K562 (cell line): ENCODE measurements around the gene SLC30A1. TPM values are rescaled to one million over a fixed set of nuclear protein-coding genes. Genes with fewer than 3 reads are reported as not detected.

Experiments
- ARHGAP35 ChIP-seq: fragments of 450-650 bp; IDR thresholded peaks from 2 replicates; pipeline ENCODE4 v1.6.1; 2018; ENCODE audit not compliant: partially characterized antibody
- BRF1 ChIP-seq: IDR thresholded peaks from 3 replicates; pipeline ENCODE4 v1.6.1; 2011; ENCODE audit warnings: borderline replicate concordance, mild to moderate bottlenecking; ENCODE audit not compliant: insufficient read length; ENCODE audit errors: extremely low read depth
- CHD4 ChIP-seq: fragments of 200-600 bp; sonication (generic); IDR thresholded peaks from 3 replicates; pipeline ENCODE4 v1.6.1; 2012; ENCODE audit warnings: low read depth, mild to moderate bottlenecking, mixed read lengths, low read length, inconsistent platforms; ENCODE audit not compliant: insufficient read depth, insufficient replicate concordance, poor library complexity, severe bottlenecking
- CREB5 ChIP-seq: fragments of 250-450 bp; sonication (Bioruptor Pico); IDR thresholded peaks from 2 replicates; pipeline ENCODE4 v1.5.0; 2020; ENCODE audit warnings: mild to moderate bottlenecking
- DACH1 ChIP-seq: fragments of 450-650 bp; IDR thresholded peaks from 2 replicates; pipeline ENCODE4 v1.6.1; 2018; ENCODE audit not compliant: partially characterized antibody
- DMBX1 ChIP-seq: fragments of 250-450 bp; sonication (Bioruptor Pico); IDR thresholded peaks from 2 replicates; pipeline ENCODE4 v1.8.0; 2022; ENCODE audit warnings: inconsistent platforms, mild to moderate bottlenecking, moderate library complexity, borderline replicate concordance
- EP300 ChIP-seq: IDR thresholded peaks from 2 replicates; pipeline ENCODE4 v1.6.1; 2012; ENCODE audit warnings: low read length, improper control_type of control experiment
- EWSR1 ChIP-seq: fragments of 450-650 bp; IDR thresholded peaks from 2 replicates; pipeline ENCODE4 v1.6.1; 2018; ENCODE audit warnings: borderline replicate concordance, mild to moderate bottlenecking, low read depth, moderate library complexity; ENCODE audit not compliant: partially characterized antibody
- FOXA1 ChIP-seq: fragments of 450-650 bp; IDR thresholded peaks from 2 replicates; pipeline ENCODE4 v1.6.1; 2016; ENCODE audit warnings: mild to moderate bottlenecking, borderline replicate concordance
- HDAC6 ChIP-seq: IDR thresholded peaks from 2 replicates; pipeline ENCODE4 v1.6.1; 2012; ENCODE audit warnings: low read depth, mild to moderate bottlenecking, control low read depth, inconsistent platforms, low read length, moderate library complexity
- HDGF ChIP-seq: fragments of 450-650 bp; IDR thresholded peaks from 2 replicates; pipeline ENCODE4 v1.6.1; 2016
- MAFK ChIP-seq: IDR thresholded peaks from 2 replicates; pipeline ENCODE4 v1.6.1; 2011; ENCODE audit warnings: low read length, improper control_type of control experiment
- MAX ChIP-seq: sonication (generic); formaldehyde crosslinking; IDR thresholded peaks from 2 replicates; pipeline ENCODE4 v1.9.0; 2022; ENCODE audit warnings: mild to moderate bottlenecking, missing genetic modification reagents
- MED1 ChIP-seq: sonication (generic); formaldehyde crosslinking; IDR thresholded peaks from 2 replicates; pipeline ENCODE4 v1.8.1; 2023; ENCODE audit warnings: missing genetic modification reagents, borderline replicate concordance
- MEIS2 ChIP-seq: fragments of 450-650 bp; IDR thresholded peaks from 2 replicates; pipeline ENCODE4 v1.6.1; 2014; ENCODE audit warnings: mild to moderate bottlenecking; ENCODE audit not compliant: partially characterized antibody
- MYNN ChIP-seq, 2 experiments: sonication (generic); formaldehyde crosslinking in 1 of 2; IDR thresholded peaks; 2 replicates each; pipeline versions ENCODE4 v1.5.0 to v1.6.1; 2016 to 2020; ENCODE audit warnings: antibody characterized with exemption in 1 of 2, missing genetic modification reagents in 1 of 2
- SMAD2 ChIP-seq: fragments of 150-350 bp; IDR thresholded peaks from 2 replicates; pipeline ENCODE4 v1.6.1; 2014; ENCODE audit warnings: low read depth, mild to moderate bottlenecking, low read length
- SNAPC5 ChIP-seq: fragments of 250-450 bp; sonication (Bioruptor Pico); IDR thresholded peaks from 2 replicates; pipeline ENCODE4 v1.8.0; 2021; ENCODE audit warnings: moderate library complexity, mild to moderate bottlenecking, inconsistent platforms
- SRSF9 ChIP-seq: fragments of 200-400 bp; formaldehyde crosslinking; IDR thresholded peaks from 2 replicates; pipeline ENCODE4 v1.6.1; 2017; ENCODE audit warnings: low read depth, low read length, borderline replicate concordance
- THRAP3 ChIP-seq: fragments of 450-650 bp; IDR thresholded peaks from 2 replicates; pipeline ENCODE4 v1.6.1; 2016; ENCODE audit warnings: mild to moderate bottlenecking, inconsistent platforms, borderline replicate concordance
- ZBTB8A ChIP-seq: fragments of 450-650 bp; IDR thresholded peaks from 2 replicates; pipeline ENCODE4 v1.6.1; 2018; ENCODE audit warnings: mild to moderate bottlenecking, moderate library complexity; ENCODE audit not compliant: partially characterized antibody
- ZEB2 ChIP-seq: fragments of 450-650 bp; IDR thresholded peaks from 2 replicates; pipeline ENCODE4 v1.6.1; 2016
- ZNF143 ChIP-seq: sonication (generic); formaldehyde crosslinking; IDR thresholded peaks from 2 replicates; pipeline ENCODE4 v1.9.0; 2022; ENCODE audit warnings: mild to moderate bottlenecking, missing genetic modification reagents
- ZNF217 ChIP-seq: sonication (generic); formaldehyde crosslinking; IDR thresholded peaks from 2 replicates; pipeline ENCODE4 v1.8.0; 2022; ENCODE audit warnings: mild to moderate bottlenecking, missing genetic modification reagents
- ZNF274 ChIP-seq: IDR thresholded peaks from 2 replicates; pipeline ENCODE4 v1.6.1; 2011; ENCODE audit warnings: low read depth, mild to moderate bottlenecking, low read length, moderate library complexity, borderline replicate concordance
- ZNF282 ChIP-seq: sonication (generic); formaldehyde crosslinking; IDR thresholded peaks from 2 replicates; pipeline ENCODE4 v1.8.1; 2023; ENCODE audit warnings: missing genetic modification reagents
- ZNF347 ChIP-seq: fragments of 450-650 bp; formaldehyde crosslinking; IDR thresholded peaks from 2 replicates; pipeline ENCODE4 v1.4.0; 2020; ENCODE audit warnings: low read depth, mild to moderate bottlenecking, moderate library complexity
- ZSCAN29 ChIP-seq: fragments of 450-650 bp; IDR thresholded peaks from 2 replicates; pipeline ENCODE4 v1.6.1; 2017
- polyA plus RNA-seq, 8 experiments: library from polyadenylated mRNA; depleted of rRNA in 4 of 8; stranded (reverse) in 5 of 8; unstranded in 3 of 8; fragments of >200 nt; fragmentation: Nextera tagmentation in 2 of 8; fragmentation: Illumina TruSeq in 1 of 8; extraction: Ambion mirVana in 2 of 8; extraction: Trizol in 1 of 8; gene quantifications; 2 replicates each; pipeline versions ENCODE4 v1.2.1 to v1.2.3, GENCODE V29; 2011 to 2014; ENCODE audit warnings: inconsistent platforms in 1 of 8, missing spikeins in 1 of 8
- total RNA-seq, 7 experiments: library from RNA; depleted of rRNA in 6 of 7; stranded (reverse); fragments of >200 nt in 6 of 7; fragmentation: Illumina TruSeq in 2 of 7; extraction: Trizol in 2 of 7; gene quantifications; 2 replicates each; pipeline versions ENCODE4 v1.2.1 to v1.2.3, GENCODE V29; 2011 to 2021; ENCODE audit warnings: low replicate concordance in 1 of 7
- TF ChIP-seq, protein P1 (sequence below): sonication (generic); IDR thresholded peaks from 2 replicates; pipeline ENCODE4 v1.6.1; 2016

Gene SLC30A1
- total and polyA plus RNA-seq, 9 of the 15 experiments (the other 6 are each of a cell fraction or from before 2014, with no cell fraction given), result 4.1 to 14.4 (median 6.6) TPM

DNA sequence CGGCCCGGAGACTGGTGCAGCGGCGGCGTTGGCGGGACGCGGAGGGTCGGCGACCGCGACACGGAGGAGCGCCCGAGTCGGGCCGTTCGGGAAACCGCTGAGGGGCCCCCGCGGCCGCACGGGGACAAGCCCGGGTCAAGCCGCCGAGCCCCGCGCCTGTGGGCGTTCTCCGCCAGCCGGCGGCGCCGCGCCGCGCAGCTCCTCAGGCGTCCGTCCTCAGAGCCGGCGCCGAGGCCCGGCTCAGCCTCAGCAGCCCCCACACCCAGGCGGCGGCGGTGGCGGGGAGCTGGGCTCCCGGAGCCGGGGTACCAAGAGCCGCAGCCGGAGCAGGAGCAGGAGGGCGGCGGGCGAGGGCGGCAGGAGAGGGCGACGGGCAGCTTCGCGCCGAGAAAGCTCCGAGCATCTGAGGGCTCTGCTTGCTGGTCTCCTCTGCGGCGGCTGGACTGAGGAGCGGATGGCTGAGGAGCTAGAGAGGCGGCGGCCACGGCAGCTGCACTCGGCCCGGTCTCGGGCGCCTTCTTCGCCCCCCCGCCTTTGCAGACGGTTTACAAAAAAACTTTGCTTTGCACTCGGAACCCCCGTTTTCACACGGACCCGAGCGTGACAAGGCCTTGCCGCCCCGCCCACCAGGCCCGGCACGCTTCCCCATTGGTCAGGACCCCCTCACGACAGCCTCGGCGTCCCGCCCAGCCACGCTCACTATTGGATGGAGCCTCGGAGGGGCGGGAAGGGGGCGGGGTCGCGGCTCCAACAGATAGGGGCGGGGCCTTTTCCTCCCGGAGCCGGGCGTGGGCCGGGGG is at the start of gene SLC30A1 (continued):
- TF ChIP-seq THRAP3 (no peak), ZNF347 (CRISPR knock-in tag) (no peak), HDAC6 (no peak), ZNF274 (no peak), MED1 (CRISPR knock-in tag) (no peak), ARHGAP35 (no peak), EWSR1 (no peak), ZNF143 (CRISPR knock-in tag) (no peak), SNAPC5 (no peak), MAX (CRISPR knock-in tag) (no peak), CHD4 (no peak), MAFK (no peak), SMAD2 (no peak), DACH1 (no peak), FOXA1 (no peak), ZNF217 (no peak), ZNF282 (CRISPR knock-in tag) (0 out of 2 replicates have a peak, but pooled peaks have one; percentile 79), EP300 (peak; percentile 23; the same call in 1 of the 2 replicates), BRF1 (no peak), MEIS2 (no peak), ZSCAN29 (0 out of 2 replicates have a peak, but pooled peaks have one; percentile 11), HDGF (no peak), MYNN (IDR thresholded peaks at IDR 0.05) (no peak), MYNN (CRISPR knock-in tag; IDR thresholded peaks at IDR 0.05) (no peak), CREB5 (no peak), ZEB2 (no peak), DMBX1 (no peak), SRSF9 (no peak), ZBTB8A (no peak)
- TF ChIP-seq, protein P1, sequence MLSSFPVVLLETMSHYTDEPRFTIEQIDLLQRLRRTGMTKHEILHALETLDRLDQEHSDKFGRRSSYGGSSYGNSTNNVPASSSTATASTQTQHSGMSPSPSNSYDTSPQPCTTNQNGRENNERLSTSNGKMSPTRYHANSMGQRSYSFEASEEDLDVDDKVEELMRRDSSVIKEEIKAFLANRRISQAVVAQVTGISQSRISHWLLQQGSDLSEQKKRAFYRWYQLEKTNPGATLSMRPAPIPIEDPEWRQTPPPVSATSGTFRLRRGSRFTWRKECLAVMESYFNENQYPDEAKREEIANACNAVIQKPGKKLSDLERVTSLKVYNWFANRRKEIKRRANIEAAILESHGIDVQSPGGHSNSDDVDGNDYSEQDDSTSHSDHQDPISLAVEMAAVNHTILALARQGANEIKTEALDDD, result no peak
